HCT116 (cell line): ENCODE results near the gene PTPMT1. TPM values are rescaled to one million over a fixed set of nuclear protein-coding genes. Genes with fewer than 3 reads are reported as not detected.

Experiments used
- ATAC-seq: fragments of 200-7000 bp; cut with Tn5 transposase; 2 replicates; pipeline ENCODE4 v1.9.1; 2020; ENCODE audit warnings: mild to moderate bottlenecking, moderate library complexity
- BruUV-seq: library from RNA; stranded (reverse); fragments of 400-500 nt; replicated peaks from 2 replicates; lab custom pipeline; 2021; lab: Mats Ljungman, UMichigan
- CTCF ChIA-PET: fragments of 300-600 bp; sonication (Branson Sonifier 250); formaldehyde crosslinking; loops from one replicate; lab custom pipeline; 2021; ENCODE audit warnings: antibody characterized with exemption; lab: Charles Lee
- POLR2A ChIA-PET: fragments of 300-600, 350-600 bp; sonication (Branson Sonifier 250); formaldehyde crosslinking; loops from one replicate; lab custom pipeline; 2021; ENCODE audit warnings: antibody characterized with exemption; lab: Charles Lee
- RAD21 ChIA-PET, 2 experiments: fragments of 300-600 bp; sonication (Branson Sonifier 250); formaldehyde crosslinking; loops; one replicate each; lab custom pipeline; 2023; ENCODE audit warnings: low total read pairs in 2 of 2; ENCODE audit not compliant: uncharacterized antibody in 2 of 2, unreplicated experiment in 2 of 2, low non-redundant PET in 1 of 2; lab: Charles Lee
- DNase-seq: peaks from one replicate; pipeline ENCODE4 v3.0.0-alpha.2; 2010; ENCODE audit warnings: low read depth, low spot score
- H2AFZ ChIP-seq: fragments of 200-600 bp; shearing (Covaris generic), sonication (generic); 2 replicates; pipeline ENCODE4 v1.6.1; 2017; ENCODE audit warnings: low read depth, mixed run types, mixed read lengths, antibody characterized with exemption, low read length; ENCODE audit not compliant: poor library complexity, severe bottlenecking
- H3K27ac ChIP-seq: 2 replicates; pipeline ENCODE4 v1.5.1; 2012; ENCODE audit warnings: low read depth, low read length
- H3K27me3 ChIP-seq: fragments of 200-600 bp; sonication (generic); 2 replicates; pipeline ENCODE4 v1.6.1; 2016; ENCODE audit warnings: mixed run types, low read length, mixed read lengths; ENCODE audit not compliant: insufficient read depth
- H3K36me3 ChIP-seq, 2 experiments: fragments of 200-500 bp in 1 of 2; fragments of 200-600 bp in 1 of 2; sonication (Bioruptor generic) in 1 of 2; sonication (generic) in 1 of 2; 2 replicates each; pipeline versions ENCODE4 v1.5.1 to v1.6.1; 2014 to 2016; ENCODE audit warnings: low read length in 2 of 2, inconsistent platforms in 1 of 2, mixed read lengths in 1 of 2, mixed run types in 1 of 2; ENCODE audit not compliant: insufficient read depth in 2 of 2, control insufficient read depth in 1 of 2
- H3K4me1 ChIP-seq, 2 experiments: fragments of 200-600 bp in 1 of 2; sonication (generic) in 1 of 2; 2 replicates each; pipeline versions ENCODE4 v1.5.1 to v1.6.1; 2012 to 2017; ENCODE audit warnings: low read length in 2 of 2, inconsistent platforms in 1 of 2, mild to moderate bottlenecking in 1 of 2, mixed read lengths in 1 of 2, mixed run types in 1 of 2, moderate library complexity in 1 of 2; ENCODE audit not compliant: insufficient read depth in 2 of 2, control insufficient read depth in 1 of 2
- H3K4me2 ChIP-seq: fragments of 200-600 bp; sonication (generic); 2 replicates; pipeline ENCODE4 v1.6.1; 2017; ENCODE audit warnings: mixed run types, low read length, mixed read lengths
- H3K4me3 ChIP-seq, 2 experiments: fragments of 200-600 bp in 1 of 2; sonication (generic) in 1 of 2; replicated peaks in 1 of 2; 2 replicates each; pipeline ENCODE4 v1.5.1; 2011 to 2016; ENCODE audit warnings: low read length in 2 of 2, control low read depth in 1 of 2, low read depth in 1 of 2, mild to moderate bottlenecking in 1 of 2, mixed read lengths in 1 of 2, mixed run types in 1 of 2
- H3K79me2 ChIP-seq: fragments of 200-600 bp; sonication (generic); 2 replicates; pipeline ENCODE4 v1.6.1; 2017; ENCODE audit warnings: mild to moderate bottlenecking, mixed run types, low read length, moderate library complexity, mixed read lengths; ENCODE audit not compliant: insufficient read depth
- H3K9ac ChIP-seq: fragments of 200-600 bp; sonication (generic); 2 replicates; pipeline ENCODE4 v1.6.1; 2016; ENCODE audit warnings: low read length, mixed read lengths
- H3K9me2 ChIP-seq: fragments of 200-600 bp; sonication (generic), shearing (Covaris generic); 2 replicates; pipeline ENCODE4 v1.6.1; 2017; ENCODE audit warnings: mixed run types, mild to moderate bottlenecking, moderate library complexity; ENCODE audit not compliant: insufficient read depth
- H3K9me3 ChIP-seq, 2 experiments: fragments of 200-500 bp in 1 of 2; fragments of 200-600 bp in 1 of 2; sonication (Bioruptor generic) in 1 of 2; sonication (generic) in 1 of 2; 2 replicates each; pipeline ENCODE4 v1.6.1; 2014 to 2017; ENCODE audit warnings: low read length in 2 of 2, mixed read lengths in 2 of 2, inconsistent platforms in 1 of 2, low read depth in 1 of 2, mild to moderate bottlenecking in 1 of 2, mixed run types in 1 of 2, moderate library complexity in 1 of 2; ENCODE audit not compliant: control insufficient read depth in 1 of 2, insufficient read depth in 1 of 2
- H4K20me1 ChIP-seq: fragments of 200-600 bp; sonication (generic), shearing (Covaris generic); 2 replicates; pipeline ENCODE4 v1.6.1; 2017; ENCODE audit warnings: mixed run types, mild to moderate bottlenecking, moderate library complexity; ENCODE audit not compliant: insufficient read depth
- EZH2phosphoT487 ChIP-seq: fragments of 200-600 bp; IDR thresholded peaks from 2 replicates; pipeline ENCODE4 v1.6.1; 2018; ENCODE audit warnings: antibody characterized with exemption, borderline replicate concordance
- FOSL1 ChIP-seq: IDR thresholded peaks from 2 replicates; pipeline ENCODE4 v1.6.1; 2012; ENCODE audit warnings: low read depth
- POLR2A ChIP-seq: IDR thresholded peaks from 2 replicates; pipeline ENCODE4 v1.7.0; 2011; ENCODE audit warnings: borderline replicate concordance; ENCODE audit not compliant: insufficient read depth, insufficient read length; ENCODE audit errors: extremely low read depth
- RAD21 ChIP-seq: IDR thresholded peaks from 2 replicates; pipeline ENCODE4 v1.6.1; 2012; ENCODE audit warnings: low read depth, mild to moderate bottlenecking
- SIN3A ChIP-seq: IDR thresholded peaks from 2 replicates; pipeline ENCODE4 v1.6.1; 2012; ENCODE audit warnings: low read depth
- SP1 ChIP-seq: IDR thresholded peaks from 2 replicates; pipeline ENCODE4 v1.6.1; 2012; ENCODE audit warnings: low read depth
- TCF7L2 ChIP-seq: IDR thresholded peaks from 2 replicates; pipeline ENCODE4 v1.7.0; 2011; ENCODE audit warnings: borderline replicate concordance, inconsistent platforms; ENCODE audit not compliant: insufficient read depth, insufficient read length; ENCODE audit errors: extremely low read depth
- intact Hi-C: fragments of 100-400 bp; cut with micrococcal nuclease; formaldehyde crosslinking; loops from 2 replicates; pipeline ENCODE4 v1.10.0; 2022
- total RNA-seq: library from RNA; stranded (reverse); gene quantifications from one replicate; pipeline ENCODE4 v1.2.1, GENCODE V29; 2021; ENCODE audit not compliant: unreplicated experiment
- TF ChIP-seq, protein P1 (sequence below): IDR thresholded peaks from 2 replicates; pipeline ENCODE4 v1.6.1; 2011; ENCODE audit warnings: mild to moderate bottlenecking, low read length, moderate library complexity; ENCODE audit not compliant: insufficient replicate concordance; ENCODE audit errors: extremely low read depth
- TF ChIP-seq, protein P2 (sequence below), 3 experiments: fragments of 200-600 bp in 1 of 3; sonication (generic) in 1 of 3; IDR thresholded peaks in 2 of 3; conservative IDR thresholded peaks in 1 of 3; 2 replicates each; pipeline ENCODE4 v1.5.1; 2012 to 2017; ENCODE audit warnings: low read depth in 2 of 3, low read length in 2 of 3, antibody characterized with exemption in 1 of 3, borderline replicate concordance in 1 of 3, control low read depth in 1 of 3, mild to moderate bottlenecking in 1 of 3, mixed read lengths in 1 of 3, mixed run types in 1 of 3, moderate library complexity in 1 of 3; ENCODE audit not compliant: insufficient read depth in 1 of 3

PTPMT1 gene
- total RNA-seq, 1 experiment from 2014 or later: 71.6 TPM

- no peak overlapping the region for H2AFZ ChIP-seq
- H3K27ac ChIP-seq: no peak overlapping the region
- peaks cover 97% of the 10 kb centered on the region for H3K79me2 ChIP-seq
- H3K36me3 ChIP-seq: no peaks in the 10 kb centered on the region
- H3K4me3 ChIP-seq: no peak overlapping the region
- H3K9me2 ChIP-seq: no peaks in the 10 kb centered on the region
- no peaks in the 10 kb centered on the region for H3K9me3 ChIP-seq
- BruUV-seq: no TSS peak
- H3K4me2 ChIP-seq: peak overlapping the region; percentile 1; the same call in 1 of the 2 replicates
- no peak for DNase-seq
- TF ChIP-seq SP1 (no peak), TCF7L2 (no peak), RAD21 (no peak), FOSL1 (no peak)
- TF ChIP-seq, all 23 proteins: peak for 0
- ChIA-PET CTCF (no interaction called here), RAD21 (no interaction called here), POLR2A (no interaction called here)
- ATAC-seq: no peak
- H4K20me1 ChIP-seq: peaks cover 11% of the 10 kb centered on the region; the same call in 1 of the 2 replicates
- intact Hi-C loops: no loop called here
- H3K4me1 ChIP-seq: peaks cover 47 to 58% of the 10 kb centered on the region in 2 experiments
- H3K27me3 ChIP-seq: no peaks in the 10 kb centered on the region
- no peak overlapping the region for H3K9ac ChIP-seq
Observed at GRCh38 chr11:47516155-47516554, 49.2 kb upstream of the PTPMT1 start.

DNA sequence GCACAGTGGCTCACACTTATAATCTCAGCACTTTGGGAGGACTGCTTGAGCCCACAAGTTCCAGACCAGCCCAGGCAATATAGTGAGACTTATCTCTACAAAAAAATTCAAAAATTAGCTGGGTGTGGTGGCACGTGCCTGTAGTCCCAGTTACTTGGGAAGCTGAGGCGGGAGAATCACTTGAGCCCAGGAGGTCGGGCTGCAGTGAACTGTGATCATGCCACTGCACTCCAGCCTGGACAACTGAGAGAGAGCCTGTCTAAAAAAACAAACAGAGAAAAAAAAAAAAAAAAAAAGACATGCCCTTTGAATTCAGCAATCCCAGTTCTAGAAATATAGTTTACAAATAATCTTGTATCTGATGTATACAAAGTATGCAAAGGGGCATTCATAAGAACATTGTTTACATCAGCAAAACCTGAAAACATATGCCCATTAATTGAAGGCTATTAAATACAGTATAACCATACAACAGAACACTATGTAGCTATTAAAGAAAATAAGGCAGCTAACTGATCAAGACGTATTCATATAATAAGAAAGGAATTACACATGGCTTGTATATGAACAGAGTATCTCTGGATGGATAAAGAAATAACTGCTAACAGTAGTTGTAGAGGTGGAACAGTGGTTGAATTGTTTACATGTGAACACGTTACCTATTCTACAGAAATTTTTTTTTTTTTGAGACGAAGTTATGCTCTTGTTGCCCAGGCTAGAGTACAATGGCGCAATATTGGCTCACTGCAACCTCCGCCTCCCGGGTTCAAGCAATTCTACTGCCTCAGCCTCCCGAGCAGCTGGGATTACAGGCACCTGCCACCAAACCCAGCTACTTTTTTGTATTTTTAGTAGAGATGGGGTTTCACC, 48.2 kb upstream of the PTPMT1 start:
- ChIA-PET POLR2A (no interaction called here), CTCF (no interaction called here), RAD21 (no interaction called here)
- no TSS peak for BruUV-seq
- H3K4me3 ChIP-seq: no peak overlapping the region
- no peaks in the 10 kb centered on the region for H3K9me2 ChIP-seq
- H3K4me2 ChIP-seq: no peak overlapping the region
- no peak for TF ChIP-seq TCF7L2
- no peak for TF ChIP-seq EZH2phosphoT487
- TF ChIP-seq, protein P1, sequence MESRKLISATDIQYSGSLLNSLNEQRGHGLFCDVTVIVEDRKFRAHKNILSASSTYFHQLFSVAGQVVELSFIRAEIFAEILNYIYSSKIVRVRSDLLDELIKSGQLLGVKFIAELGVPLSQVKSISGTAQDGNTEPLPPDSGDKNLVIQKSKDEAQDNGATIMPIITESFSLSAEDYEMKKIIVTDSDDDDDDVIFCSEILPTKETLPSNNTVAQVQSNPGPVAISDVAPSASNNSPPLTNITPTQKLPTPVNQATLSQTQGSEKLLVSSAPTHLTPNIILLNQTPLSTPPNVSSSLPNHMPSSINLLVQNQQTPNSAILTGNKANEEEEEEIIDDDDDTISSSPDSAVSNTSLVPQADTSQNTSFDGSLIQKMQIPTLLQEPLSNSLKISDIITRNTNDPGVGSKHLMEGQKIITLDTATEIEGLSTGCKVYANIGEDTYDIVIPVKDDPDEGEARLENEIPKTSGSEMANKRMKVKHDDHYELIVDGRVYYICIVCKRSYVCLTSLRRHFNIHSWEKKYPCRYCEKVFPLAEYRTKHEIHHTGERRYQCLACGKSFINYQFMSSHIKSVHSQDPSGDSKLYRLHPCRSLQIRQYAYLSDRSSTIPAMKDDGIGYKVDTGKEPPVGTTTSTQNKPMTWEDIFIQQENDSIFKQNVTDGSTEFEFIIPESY: no peak
- TF ChIP-seq, protein P2, sequence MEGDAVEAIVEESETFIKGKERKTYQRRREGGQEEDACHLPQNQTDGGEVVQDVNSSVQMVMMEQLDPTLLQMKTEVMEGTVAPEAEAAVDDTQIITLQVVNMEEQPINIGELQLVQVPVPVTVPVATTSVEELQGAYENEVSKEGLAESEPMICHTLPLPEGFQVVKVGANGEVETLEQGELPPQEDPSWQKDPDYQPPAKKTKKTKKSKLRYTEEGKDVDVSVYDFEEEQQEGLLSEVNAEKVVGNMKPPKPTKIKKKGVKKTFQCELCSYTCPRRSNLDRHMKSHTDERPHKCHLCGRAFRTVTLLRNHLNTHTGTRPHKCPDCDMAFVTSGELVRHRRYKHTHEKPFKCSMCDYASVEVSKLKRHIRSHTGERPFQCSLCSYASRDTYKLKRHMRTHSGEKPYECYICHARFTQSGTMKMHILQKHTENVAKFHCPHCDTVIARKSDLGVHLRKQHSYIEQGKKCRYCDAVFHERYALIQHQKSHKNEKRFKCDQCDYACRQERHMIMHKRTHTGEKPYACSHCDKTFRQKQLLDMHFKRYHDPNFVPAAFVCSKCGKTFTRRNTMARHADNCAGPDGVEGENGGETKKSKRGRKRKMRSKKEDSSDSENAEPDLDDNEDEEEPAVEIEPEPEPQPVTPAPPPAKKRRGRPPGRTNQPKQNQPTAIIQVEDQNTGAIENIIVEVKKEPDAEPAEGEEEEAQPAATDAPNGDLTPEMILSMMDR (IDR thresholded peaks at IDR 0.05 in 2 of 3, conservative IDR thresholded peaks at IDR 0.05 in 1 of 3; ENCODE audit: borderline replicate concordance in 1 of 3, insufficient read depth in 1 of 3, low read depth in 2 of 3, low read length in 2 of 3): no peak
- no peak for TF ChIP-seq POLR2A
- no peak for TF ChIP-seq SIN3A
- intact Hi-C loops: no loop called here
- no peak overlapping the region for H2AFZ ChIP-seq
- H4K20me1 ChIP-seq: peaks cover 11% of the 10 kb centered on the region; the same call in 1 of the 2 replicates
- no peak overlapping the region for H3K9ac ChIP-seq
- no peak overlapping the region for H3K27ac ChIP-seq
- DNase-seq: no peak
- ATAC-seq: no peak
- no peaks in the 10 kb centered on the region for H3K9me3 ChIP-seq
- no peaks in the 10 kb centered on the region for H3K36me3 ChIP-seq
- H3K27me3 ChIP-seq: no peaks in the 10 kb centered on the region
- peaks cover 41 to 49% of the 10 kb centered on the region in 2 experiments for H3K4me1 ChIP-seq
- peaks cover 97% of the 10 kb centered on the region for H3K79me2 ChIP-seq
